Uterus (tissue), 4 donors: ENCODE results near the gene PLCG2. TPM values are rescaled to one million over a fixed set of nuclear protein-coding genes. Genes with fewer than 3 reads are reported as not detected.
"Not testable (repeated sequence)": the region's sequence is repeated elsewhere in the genome, so short reads cannot be mapped to it uniquely, and the experiment has no call there.

Experiments
- DNase-seq, 2 donors: peaks; one replicate each; pipeline ENCODE4 v3.0.0-alpha.2; 2019 to 2020
- H3K27ac ChIP-seq, 2 donors: fragments of 200-600 bp; sonication (generic); 1 replicate in 1 of 2; 2 replicates in 1 of 2; pipeline ENCODE4 v1.5.1; 2016 to 2018
- H3K27me3 ChIP-seq, 2 donors: fragments of 200-600 bp; sonication (generic); one replicate each; pipeline ENCODE4 v1.5.1; 2018 to 2019; ENCODE audit warnings: control low read depth in 1 of 2
- H3K36me3 ChIP-seq, 2 donors: fragments of 200-600 bp; sonication (generic); one replicate each; pipeline ENCODE4 v1.5.1; 2019; ENCODE audit warnings: control low read depth in 1 of 2
- H3K4me1 ChIP-seq, 2 donors: fragments of 200-600 bp; sonication (generic); one replicate each; pipeline ENCODE4 v1.5.1; 2018 to 2019; ENCODE audit warnings: control low read depth in 1 of 2
- H3K4me3 ChIP-seq, 2 donors: fragments of 200-600 bp; sonication (generic); 1 replicate in 1 of 2; 2 replicates in 1 of 2; pipeline ENCODE4 v1.5.1; 2018 to 2019; ENCODE audit warnings: mild to moderate bottlenecking in 1 of 2
- H3K9me3 ChIP-seq, 2 donors: fragments of 200-600 bp; sonication (generic); one replicate each; pipeline ENCODE4 v1.5.1; 2019; ENCODE audit warnings: control low read depth in 1 of 2
- CTCF ChIP-seq, 4 experiments: fragments of 200-600 bp in 2 of 4; fragments of 450-650 bp in 2 of 4; sonication (generic) in 2 of 4; IDR thresholded peaks; one replicate each; pipeline ENCODE4 v1.5.1; 2016 to 2019; ENCODE audit warnings: antibody characterized with exemption in 4 of 4, mild to moderate bottlenecking in 2 of 4, moderate library complexity in 1 of 4
- POLR2A ChIP-seq, 2 donors: fragments of 450-650 bp; IDR thresholded peaks; one replicate each; pipeline ENCODE4 v1.6.1; 2016; ENCODE audit warnings: antibody characterized with exemption in 2 of 2, mild to moderate bottlenecking in 1 of 2, moderate library complexity in 1 of 2
- intact Hi-C: fragments of 100-400 bp; cut with DNase I; formaldehyde crosslinking; loops from one replicate; pipeline ENCODE4 v1.15.1; 2023; ENCODE audit warnings: low total_unique reads
- total RNA-seq, 4 donors: library from RNA; depleted of rRNA in 3 of 4; stranded (reverse); fragments of >200 nt in 3 of 4; gene quantifications; one replicate each; pipeline versions ENCODE4 v1.1.0 to v1.2.4, GENCODE V29; 2014 to 2023
- donor health status: DM: yes; HTN: yes; CAD: no.

Gene PLCG2
- total RNA-seq, 4 donors from 2014 or later = 11.2 to 39.4 (median 18.8) TPM

GRCh38 chr16:81929841-81930240, 150.8 kb downstream of the PLCG2 start:
- Histone ChIP-seq H3K36me3 (no peaks in the 10 kb centered on the region), H3K27me3 (no peaks in the 10 kb centered on the region), H3K4me3 (no peak overlapping the region), H3K4me1 (no peaks in the 10 kb centered on the region), H3K9me3 (no peaks in the 10 kb centered on the region), H3K27ac (no peak overlapping the region)
- no peak for DNase-seq
- intact Hi-C loops = no loop called here
- TF ChIP-seq CTCF (IDR thresholded peaks at IDR 0.05) (no peak), POLR2A (IDR thresholded peaks at IDR 0.05) (no peak)

GRCh38 chr16:81931927-81932326, 152.8 kb downstream of the PLCG2 start:
- Histone ChIP-seq H3K4me3 (no peak overlapping the region), H3K9me3 (no peaks in the 10 kb centered on the region), H3K27me3 (no peaks in the 10 kb centered on the region), H3K27ac (no peak overlapping the region), H3K36me3 (no peaks in the 10 kb centered on the region), H3K4me1 (no peaks in the 10 kb centered on the region)
- DNase-seq = no peak
- intact Hi-C loops = no loop called here
- no peak for TF ChIP-seq CTCF (IDR thresholded peaks at IDR 0.05)

- Histone ChIP-seq H3K4me1 (no peaks in the 10 kb centered on the region), H3K27me3 (no peaks in the 10 kb centered on the region), H3K36me3 (no peaks in the 10 kb centered on the region), H3K27ac (no peak overlapping the region), H3K9me3 (no peaks in the 10 kb centered on the region), H3K4me3 (no peak overlapping the region)
- no peak for TF ChIP-seq CTCF (IDR thresholded peaks at IDR 0.05)
- no peak for TF ChIP-seq POLR2A (IDR thresholded peaks at IDR 0.05)
- no peak for DNase-seq
- intact Hi-C loops = no loop called here
Measured at GRCh38 chr16:81932668-81933067, 153.6 kb downstream of the PLCG2 start.

DNA sequence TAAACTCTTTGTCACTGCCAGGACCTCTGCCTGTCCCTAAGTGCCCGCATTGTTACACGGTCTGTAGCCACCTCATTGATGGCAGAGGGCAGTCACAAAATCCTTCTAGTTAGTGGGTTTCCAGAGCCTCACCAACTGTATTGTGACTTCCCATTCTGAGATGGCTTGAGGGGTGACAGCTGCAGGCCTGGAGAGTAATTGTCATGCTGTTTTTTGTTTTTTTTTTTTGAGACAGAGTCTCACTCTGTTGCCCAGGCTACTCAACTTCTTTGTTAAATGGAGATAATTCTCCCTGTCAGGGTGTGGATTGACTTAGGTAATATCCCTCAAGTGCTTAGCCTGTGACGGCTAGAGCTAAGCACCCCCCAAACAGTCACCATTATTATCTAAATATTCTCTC, 154.3 kb downstream of the PLCG2 start:
- DNase-seq = no peak
- H3K27me3 ChIP-seq = no peaks in the 10 kb centered on the region
- intact Hi-C loops = no loop called here
- no peaks in the 10 kb centered on the region for H3K36me3 ChIP-seq
- no peaks in the 10 kb centered on the region for H3K9me3 ChIP-seq
- H3K4me3 ChIP-seq = no peak overlapping the region
- H3K4me1 ChIP-seq = no peaks in the 10 kb centered on the region
- no peak overlapping the region for H3K27ac ChIP-seq
- no peak for TF ChIP-seq CTCF (IDR thresholded peaks at IDR 0.05)
- no peak for TF ChIP-seq POLR2A (IDR thresholded peaks at IDR 0.05)

DNA sequence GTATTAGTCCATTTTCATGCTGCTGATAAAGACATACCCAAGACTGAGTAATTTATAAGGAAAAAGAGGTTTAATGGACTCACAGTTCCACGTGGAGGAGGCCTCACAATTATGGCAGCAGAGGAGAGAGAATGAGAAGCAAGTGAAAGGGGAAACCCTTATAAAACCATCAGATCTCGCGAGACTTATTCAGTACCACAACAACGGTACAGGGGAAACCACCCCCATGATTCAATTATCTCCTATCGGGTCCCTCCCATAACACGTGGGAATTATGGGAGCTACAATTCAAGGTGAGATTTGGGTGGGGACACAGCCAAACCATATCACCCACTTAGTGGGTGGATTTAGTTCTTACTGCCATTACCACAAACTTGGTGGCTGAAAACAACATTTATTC, 155.6 kb downstream of the PLCG2 start:
- H3K4me1 ChIP-seq, H3K9me3 ChIP-seq, DNase-seq, H3K4me3 ChIP-seq, H3K36me3 ChIP-seq, intact Hi-C loops, H3K27ac ChIP-seq, H3K27me3 ChIP-seq: not testable (repeated sequence)
